Measurements from ENCODE around the gene NPAT.
"Not testable (repeated sequence)": the region's sequence is repeated elsewhere in the genome, so short reads cannot be mapped to it uniquely, and the experiment has no call there.

Gene NPAT

DNA sequence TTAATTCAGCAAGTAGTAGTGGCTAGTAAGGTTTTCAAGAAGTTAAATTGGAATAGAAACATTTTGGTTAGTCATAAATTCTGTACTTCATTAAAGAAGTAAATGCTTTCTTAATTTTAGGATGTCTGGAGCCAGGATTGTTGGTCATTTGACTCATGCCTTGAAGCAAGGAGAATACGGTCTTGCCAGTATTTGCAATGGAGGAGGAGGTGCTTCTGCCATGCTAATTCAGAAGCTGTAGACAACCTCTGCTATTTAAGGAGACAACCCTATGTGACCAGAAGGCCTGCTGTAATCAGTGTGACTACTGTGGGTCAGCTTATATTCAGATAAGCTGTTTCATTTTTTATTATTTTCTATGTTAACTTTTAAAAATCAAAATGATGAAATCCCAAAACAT is 75.3 kb downstream of the NPAT start:
- no peak for DNase-seq

DNA sequence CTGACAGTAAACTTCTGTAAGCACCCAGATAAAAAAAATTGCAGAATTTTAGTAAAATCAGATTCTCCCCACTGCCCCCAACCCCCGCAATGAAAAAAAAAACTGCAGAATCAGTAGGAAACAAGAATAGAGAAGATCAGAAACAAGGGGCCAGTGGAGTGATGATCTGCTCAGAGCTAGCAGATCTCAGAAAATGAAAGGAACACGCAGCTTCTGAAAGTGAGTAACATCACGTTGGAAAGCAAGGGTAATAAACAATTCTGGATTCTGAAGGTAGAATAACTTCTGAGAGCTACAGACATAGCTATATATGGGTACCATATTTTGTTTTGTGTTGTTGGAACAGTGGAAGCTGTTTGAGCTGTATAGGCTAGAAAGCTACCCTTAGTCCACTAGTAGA is 77.8 kb downstream of the NPAT start:
- DNase-seq, result no peak

DNA sequence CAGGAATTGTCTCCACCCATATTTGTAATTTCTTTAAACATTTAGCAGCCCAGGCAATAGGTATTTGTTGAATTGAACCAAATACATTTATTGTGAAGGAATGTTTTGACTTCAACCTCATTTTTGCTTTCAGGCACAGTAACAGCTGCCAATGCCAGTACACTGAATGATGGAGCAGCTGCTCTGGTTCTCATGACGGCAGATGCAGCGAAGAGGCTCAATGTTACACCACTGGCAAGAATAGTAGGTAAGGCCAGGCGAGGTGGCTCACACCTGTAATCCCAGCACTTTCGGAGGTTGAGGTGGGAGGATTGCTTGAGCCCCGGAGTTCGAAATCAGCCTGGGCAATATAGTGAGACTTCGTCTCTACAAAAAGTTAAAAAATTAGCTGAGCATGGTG is 80.1 kb downstream of the NPAT start:
- no peak for DNase-seq

DNA sequence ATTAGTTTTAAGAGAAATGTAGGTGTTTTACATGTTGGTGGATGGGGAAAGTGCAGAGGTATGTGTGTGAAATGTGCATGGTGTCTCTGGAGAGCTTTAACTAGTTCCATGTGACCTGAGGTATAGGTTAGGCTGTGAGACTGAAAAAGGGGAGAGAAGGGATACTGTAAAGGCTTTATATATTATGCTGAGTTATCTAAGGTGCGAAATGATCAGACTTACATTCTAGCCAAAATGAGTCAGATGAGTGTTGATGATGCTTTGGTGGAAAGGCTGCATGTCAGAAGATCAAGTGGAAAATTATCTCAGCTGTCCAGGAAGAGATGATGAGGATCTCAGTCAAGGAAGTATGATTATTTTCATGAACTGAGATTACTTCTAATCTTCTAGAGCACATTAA is 85.2 kb downstream of the NPAT start:
- DNase-seq, result no peak

DNA sequence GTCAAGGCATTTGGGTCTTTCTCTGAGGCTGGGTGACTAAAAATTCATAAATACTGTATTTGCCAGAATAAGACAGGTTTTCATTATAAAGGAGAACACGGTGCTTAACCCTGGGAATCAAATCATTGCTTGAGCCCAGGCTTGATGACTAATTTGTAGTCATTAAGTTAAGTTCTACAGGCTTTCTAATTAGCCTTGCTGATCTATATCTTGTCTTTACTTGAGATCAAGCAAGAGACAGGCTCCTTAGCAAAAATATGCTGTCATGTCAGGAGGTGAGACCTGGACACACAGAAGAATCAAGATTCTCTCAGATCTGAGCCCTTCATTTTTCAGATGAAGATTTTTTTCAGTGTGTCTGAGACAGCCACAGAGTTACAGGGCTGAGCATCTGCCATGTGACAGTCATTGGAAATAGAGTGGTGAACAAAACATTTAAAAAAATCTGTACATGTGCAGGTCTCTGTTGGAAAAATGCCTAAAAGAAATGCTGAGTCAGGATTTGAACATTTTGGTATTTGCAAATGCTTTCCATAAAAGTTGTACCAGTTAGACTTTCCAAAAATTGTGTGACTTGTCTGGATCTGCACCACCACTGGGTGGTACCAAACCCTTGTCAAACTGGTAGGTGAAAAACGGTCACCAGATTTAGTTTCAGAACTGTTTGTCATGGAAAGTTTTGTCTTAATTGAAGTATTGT is 86.4 kb downstream of the NPAT start:
- no peak for DNase-seq

DNA sequence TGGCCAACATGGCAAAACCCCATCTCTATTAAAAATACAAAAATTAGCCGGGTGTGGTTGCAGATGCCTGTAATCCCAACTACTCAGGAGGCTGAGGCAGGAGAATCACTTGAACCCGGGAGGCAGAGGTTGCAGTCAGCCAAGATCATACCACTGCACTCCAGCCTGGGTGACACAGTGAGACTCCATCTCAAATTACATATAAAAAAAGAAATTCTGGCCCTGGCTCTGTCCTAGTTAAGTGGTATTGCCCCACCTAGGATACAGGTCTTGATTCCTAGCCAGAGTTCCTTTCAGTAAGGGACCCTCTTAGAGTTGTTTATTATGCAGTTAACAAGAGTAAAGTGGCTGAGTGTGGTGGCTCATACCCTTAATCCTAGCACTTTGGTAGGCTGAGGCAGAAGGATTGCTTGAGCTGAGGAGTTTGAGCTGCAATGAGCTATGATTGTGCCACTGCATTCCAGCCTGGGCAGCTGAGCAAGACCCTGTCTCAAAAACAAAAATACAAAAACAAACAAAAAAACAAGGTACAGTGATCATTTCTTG is 89.4 kb downstream of the NPAT start:
- not testable (repeated sequence) for DNase-seq

DNA sequence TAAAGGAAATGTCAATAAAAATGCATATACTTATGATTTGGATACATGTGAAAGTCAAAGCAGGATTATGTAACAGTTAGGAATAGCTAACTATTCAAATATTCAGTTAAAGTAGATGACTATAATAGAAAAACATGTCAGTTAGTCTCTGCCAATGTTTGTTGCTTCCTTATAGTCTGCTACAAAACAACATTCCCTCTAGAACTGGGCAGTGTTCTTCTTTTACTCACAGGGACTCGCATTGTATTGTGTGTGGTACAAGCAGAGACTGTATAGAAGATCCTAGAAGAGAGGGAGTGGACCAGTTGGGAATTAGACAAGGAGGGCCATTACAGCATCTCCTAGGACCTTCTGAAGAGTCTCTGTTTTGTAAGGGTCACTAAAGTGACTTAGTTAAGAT is 90.4 kb downstream of the NPAT start:
- DNase-seq, result no peak

DNA sequence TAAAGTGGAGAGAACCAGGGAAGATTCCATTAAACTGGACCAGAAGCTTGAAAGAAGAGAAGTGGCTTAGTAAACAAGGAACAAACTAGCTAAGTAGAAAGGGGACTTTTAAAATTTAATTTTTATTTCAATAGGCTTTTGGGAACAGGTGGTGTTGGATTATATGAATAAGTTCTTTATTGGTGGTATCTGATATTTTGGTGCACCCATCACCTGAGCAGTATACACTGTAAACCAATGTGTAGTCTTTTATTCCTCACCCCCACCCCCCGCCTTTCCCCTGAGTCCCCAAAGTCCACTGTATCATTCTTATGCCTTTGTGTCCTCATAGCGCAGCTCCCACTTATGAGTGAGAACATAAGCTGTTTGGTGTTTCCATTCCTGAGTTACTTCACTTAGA is 93.7 kb downstream of the NPAT start:
- DNase-seq, result no peak

DNA sequence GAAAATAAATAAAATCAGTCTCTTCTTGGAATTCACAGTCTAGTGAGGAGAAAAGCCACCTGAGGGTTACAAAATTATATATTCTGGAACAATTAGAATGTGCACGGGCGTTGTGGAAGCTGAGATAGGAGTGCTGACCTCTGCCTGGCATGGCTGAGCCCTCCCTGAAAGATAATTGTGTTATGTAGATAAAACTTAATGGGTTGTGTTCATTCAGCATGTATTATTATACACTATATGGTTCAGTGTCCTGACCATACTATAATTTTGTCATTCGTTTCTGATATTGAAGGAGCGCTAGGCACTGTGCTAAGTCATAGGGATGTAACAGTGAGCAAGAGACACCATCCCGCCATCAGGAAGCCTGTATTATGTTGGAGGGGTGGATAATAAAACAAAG is 97.3 kb downstream of the NPAT start:
- no peak for DNase-seq

DNA sequence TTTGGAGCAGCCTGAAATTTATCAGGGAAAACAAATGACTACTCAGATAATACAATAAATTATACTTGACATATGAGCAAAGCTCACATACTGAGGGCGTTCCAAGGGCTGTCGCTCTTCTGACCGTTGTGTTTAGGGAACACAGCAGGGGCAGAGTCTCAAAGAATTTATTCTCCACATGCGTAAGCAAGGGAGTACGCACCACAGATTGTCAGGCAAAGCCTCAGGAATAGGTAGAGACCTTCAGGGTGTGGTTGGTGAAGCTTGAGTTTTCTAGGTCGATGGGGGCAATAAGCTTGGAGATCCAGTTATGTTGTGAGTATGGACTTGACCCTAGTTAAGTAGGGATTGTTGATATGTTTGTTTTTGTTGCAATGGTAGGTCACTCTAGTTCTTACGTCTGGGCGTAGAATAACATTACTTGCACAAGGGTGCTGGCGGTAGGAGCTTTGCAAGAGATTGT is 100.2 kb downstream of the NPAT start:
- no peak for DNase-seq

DNA sequence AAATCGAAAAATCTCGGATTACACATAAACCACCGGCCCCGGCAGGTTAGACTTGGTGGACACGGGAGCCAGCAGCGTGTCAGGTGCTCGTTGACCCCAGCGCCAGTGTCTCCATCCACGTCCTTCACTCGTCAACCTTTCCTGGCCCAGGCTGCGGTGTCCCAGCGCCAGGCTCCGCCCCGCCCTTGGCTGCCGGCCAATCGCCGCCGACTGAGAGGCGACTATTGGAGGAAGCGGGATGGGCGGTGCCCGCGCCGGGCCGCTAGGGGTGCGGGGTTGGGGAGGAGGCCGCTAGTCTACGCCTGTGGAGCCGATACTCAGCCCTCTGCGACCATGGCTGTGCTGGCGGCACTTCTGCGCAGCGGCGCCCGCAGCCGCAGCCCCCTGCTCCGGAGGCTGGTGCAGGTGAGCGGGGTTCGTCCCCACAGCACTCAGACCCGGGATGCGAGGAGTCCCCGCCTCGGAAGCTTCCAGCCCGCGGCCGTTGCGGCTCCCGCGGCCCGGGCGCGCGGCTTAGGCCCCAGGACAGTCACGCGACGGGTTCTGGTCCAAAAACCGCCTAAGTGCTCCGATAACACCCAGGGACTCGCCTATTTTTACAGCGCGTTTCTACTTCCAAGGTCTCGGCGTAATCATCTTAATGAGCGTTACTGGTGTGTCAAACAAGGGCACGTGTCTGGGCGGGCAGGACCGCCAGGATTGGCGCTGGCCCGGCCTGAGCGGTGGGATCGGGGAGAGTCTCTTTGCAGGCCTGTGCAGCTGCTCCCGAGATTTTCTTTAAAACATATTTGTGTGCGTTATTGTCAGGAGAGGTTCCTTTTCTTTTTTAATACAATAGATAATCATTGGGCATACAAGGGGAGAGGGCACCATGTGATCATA is 100.9 kb downstream of the NPAT start, which contains the start of gene ACAT1:
TSS of gene ACAT1 (plus strand) at position 294 of the 882 bp plus-strand sequence. CDS start at position 334, 40 bp downstream.
- peak; percentile 34 for DNase-seq

DNA sequence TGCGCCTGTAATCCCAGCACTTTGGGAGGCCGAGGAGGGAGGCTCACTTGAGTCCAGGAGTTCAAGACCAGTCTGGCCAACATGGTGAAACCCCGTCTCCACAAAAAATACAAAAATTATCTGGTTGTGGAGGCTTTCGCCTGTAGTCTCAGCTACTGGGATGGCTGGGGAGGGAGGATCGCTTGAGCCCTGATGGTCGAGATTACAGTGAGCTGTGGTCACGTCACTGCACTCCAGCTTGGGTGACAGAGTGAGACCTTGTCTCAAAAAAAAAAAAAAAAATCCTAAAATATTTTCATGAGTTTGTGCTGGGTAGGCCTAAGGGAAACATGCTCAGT is 101.5 kb downstream of the NPAT start:
- DNase-seq, result not testable (repeated sequence)

DNA sequence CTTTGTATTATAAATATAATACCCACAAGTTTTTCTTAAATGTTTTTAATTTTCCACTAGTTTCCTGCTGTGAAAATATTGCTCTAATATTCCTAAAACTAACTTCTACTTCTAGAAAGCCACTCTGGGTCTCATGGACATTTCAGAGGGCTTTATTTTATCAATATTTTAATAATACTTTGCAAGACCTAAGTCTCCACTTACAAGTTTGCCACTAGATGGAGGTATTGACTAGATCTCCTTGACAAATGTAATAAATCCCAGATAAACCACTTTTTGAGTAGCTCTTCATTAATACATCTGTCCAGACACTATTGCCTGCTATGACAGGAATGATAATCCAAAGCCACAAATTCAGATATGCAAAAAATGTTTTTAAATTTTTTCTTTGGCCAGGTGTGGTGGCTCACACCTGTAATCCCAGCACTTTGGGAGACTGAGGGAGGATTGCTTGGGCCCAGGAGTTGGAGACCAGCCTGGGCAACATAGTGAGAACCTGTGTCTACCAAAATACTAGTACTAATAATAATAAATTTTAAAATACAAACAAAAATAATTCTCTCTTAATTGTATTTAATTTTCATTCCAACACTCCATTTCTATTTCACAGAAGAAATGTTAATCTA is 104.6 kb downstream of the NPAT start:
- DNase-seq, result peak; percentile 1

DNA sequence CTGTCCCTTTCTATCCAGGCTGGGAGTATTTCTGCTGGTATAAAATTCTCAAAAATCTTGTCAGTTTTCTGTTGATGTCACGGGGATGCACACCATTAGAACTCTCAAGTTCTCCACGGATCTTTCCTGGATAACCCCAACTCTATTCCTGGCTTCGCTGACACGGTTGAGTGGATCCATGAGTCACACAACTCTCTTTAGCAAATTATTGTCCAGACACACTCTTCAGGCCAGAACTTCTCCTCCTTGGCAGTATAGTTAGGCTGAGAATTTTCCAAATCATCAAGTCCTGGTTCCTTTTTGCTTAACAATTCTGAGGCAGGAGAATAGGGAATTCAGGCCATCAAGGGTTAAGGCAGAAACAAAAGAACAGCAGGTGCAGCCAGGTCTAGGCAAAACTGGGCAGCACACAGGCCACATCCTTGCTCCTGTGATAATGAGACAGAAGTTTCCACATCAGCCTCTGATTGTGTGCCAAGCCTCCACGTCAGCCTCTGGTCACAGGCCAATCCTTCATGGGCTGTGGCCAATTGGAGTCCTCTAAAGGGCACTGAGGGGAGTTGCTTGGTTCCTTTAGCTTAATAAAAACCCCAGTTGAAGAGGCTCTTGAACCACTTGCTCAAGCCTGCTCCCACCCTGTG is 106.8 kb downstream of the NPAT start:
- DNase-seq, result peak; percentile 36

DNA sequence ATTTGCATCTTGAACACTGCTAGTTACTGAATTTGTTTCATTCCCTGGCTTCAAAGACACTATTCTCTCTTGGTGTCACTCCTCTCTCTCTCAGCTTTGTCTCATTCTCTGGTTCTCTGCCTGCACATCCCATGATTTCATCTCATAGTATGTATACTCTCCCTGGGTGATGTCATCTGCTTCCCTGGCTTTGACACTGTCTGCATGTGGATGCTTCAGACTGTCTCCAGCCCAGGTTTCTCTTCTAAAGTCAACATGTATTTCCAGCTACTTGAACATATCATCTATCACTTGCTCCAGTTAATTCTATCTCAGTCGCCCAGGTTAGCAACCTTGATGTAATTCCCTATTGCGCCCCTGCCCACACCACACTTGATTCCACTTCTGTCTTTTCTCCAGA is 110.4 kb downstream of the NPAT start:
- no peak for DNase-seq

DNA sequence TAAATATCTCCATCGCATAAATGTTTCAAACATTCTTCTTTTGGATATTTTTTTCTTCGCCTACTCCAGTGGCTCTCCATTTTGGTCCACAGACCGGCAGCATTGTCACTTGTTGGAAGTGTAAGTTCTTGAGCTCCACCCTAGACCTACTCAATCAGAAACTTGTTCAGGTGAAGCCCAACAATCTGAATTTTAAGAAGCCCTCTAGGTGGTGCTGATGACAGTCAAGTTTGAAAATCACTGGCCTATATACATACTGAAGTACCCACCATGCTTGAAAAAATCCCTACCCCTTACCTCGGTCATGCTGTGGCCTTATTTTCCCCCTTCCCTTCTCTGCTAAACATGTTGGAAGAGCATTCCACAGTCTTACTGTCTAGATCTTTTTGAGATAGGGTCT is 111.3 kb downstream of the NPAT start:
- no peak for DNase-seq
